ENCODE measurements around the gene ZFP92.

DNA sequence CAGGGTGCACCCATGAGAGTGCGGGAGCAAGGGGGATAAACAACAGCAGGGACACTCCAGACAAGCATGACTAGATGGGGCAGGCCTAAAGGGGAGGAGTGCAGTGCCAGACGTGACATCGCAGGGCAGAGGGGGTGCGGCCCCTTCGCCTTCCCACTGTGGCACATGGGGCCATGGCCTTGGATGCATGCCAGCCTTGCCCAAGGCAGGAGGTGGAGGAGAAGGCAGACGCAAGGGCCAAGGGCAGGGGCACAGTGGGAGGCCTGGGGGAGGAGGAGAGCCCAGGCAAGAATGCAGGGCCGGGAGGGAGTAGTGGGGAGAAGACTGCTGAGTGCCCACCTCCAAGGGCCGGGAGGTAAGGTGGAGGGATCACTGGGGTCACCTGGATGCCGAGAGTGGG lies 31.8 kb upstream of the ZFP92 start:
- no peak for TF ChIP-seq TAF1 (IDR thresholded peaks at IDR 0.05; ENCODE audit: borderline replicate concordance, insufficient read depth, low read length)
- no peak for TF ChIP-seq POLR2AphosphoS5 (IDR thresholded peaks at IDR 0.05; ENCODE audit: low read depth, low read length)
- TF ChIP-seq SIN3A (IDR thresholded peaks at IDR 0.05; ENCODE audit: borderline replicate concordance, insufficient read depth, low read length): no peak
- TF ChIP-seq, protein P1, sequence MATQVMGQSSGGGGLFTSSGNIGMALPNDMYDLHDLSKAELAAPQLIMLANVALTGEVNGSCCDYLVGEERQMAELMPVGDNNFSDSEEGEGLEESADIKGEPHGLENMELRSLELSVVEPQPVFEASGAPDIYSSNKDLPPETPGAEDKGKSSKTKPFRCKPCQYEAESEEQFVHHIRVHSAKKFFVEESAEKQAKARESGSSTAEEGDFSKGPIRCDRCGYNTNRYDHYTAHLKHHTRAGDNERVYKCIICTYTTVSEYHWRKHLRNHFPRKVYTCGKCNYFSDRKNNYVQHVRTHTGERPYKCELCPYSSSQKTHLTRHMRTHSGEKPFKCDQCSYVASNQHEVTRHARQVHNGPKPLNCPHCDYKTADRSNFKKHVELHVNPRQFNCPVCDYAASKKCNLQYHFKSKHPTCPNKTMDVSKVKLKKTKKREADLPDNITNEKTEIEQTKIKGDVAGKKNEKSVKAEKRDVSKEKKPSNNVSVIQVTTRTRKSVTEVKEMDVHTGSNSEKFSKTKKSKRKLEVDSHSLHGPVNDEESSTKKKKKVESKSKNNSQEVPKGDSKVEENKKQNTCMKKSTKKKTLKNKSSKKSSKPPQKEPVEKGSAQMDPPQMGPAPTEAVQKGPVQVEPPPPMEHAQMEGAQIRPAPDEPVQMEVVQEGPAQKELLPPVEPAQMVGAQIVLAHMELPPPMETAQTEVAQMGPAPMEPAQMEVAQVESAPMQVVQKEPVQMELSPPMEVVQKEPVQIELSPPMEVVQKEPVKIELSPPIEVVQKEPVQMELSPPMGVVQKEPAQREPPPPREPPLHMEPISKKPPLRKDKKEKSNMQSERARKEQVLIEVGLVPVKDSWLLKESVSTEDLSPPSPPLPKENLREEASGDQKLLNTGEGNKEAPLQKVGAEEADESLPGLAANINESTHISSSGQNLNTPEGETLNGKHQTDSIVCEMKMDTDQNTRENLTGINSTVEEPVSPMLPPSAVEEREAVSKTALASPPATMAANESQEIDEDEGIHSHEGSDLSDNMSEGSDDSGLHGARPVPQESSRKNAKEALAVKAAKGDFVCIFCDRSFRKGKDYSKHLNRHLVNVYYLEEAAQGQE (IDR thresholded peaks at IDR 0.05; ENCODE audit: insufficient read depth in 1 of 2, low read depth in 2 of 2, low read length in 2 of 2): no peak

Data from PFSK-1 (cell line).